IMR-90 (cell line): ENCODE results near the gene MYH6.

Experiments used
- FOS ChIP-seq: fragments of 150-350 bp; IDR thresholded peaks from 2 replicates; pipeline ENCODE4 v1.6.1; 2016; ENCODE audit warnings: low read depth, low read length
- MAZ ChIP-seq: IDR thresholded peaks from 2 replicates; pipeline ENCODE4 v1.6.1; 2012; ENCODE audit warnings: low read depth, mild to moderate bottlenecking, low read length, improper control_type of control experiment, moderate library complexity, borderline replicate concordance
- RCOR1 ChIP-seq: IDR thresholded peaks from 2 replicates; pipeline ENCODE4 v1.6.1; 2012; ENCODE audit warnings: mild to moderate bottlenecking, low read length, improper control_type of control experiment; ENCODE audit not compliant: insufficient replicate concordance
- RFX5 ChIP-seq: IDR thresholded peaks from 2 replicates; pipeline ENCODE4 v1.8.0; 2012; ENCODE audit warnings: low read depth, mild to moderate bottlenecking, low read length, moderate library complexity
- TF ChIP-seq, protein P1 (sequence below): conservative IDR thresholded peaks from 2 replicates; pipeline ENCODE4 v1.5.1; 2012; ENCODE audit warnings: mild to moderate bottlenecking, low read depth, low read length, improper control_type of control experiment

DNA sequence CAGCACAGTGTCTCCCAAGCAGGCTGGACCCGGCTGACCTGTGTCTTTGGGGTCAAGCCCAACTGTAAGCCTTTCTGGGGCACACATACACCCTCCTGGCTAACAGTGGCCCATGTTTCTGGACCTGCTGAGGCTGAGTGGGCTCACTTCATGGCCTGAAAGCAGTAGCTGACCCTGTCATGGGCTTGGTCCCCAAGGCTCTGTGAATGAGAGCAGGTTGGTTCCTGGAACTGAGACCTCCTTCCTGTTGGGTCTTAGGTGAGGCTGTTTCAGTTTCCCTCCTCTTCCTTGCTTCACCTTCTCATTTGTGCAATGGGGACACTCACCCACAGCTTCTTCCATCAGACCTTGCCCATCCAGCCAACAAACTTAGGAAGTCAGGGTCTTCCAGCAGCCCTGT is 36.2 kb downstream of the MYH6 start:
- TF ChIP-seq FOS (no peak), RCOR1 (no peak), RFX5 (no peak), MAZ (no peak)
- TF ChIP-seq, protein P1, sequence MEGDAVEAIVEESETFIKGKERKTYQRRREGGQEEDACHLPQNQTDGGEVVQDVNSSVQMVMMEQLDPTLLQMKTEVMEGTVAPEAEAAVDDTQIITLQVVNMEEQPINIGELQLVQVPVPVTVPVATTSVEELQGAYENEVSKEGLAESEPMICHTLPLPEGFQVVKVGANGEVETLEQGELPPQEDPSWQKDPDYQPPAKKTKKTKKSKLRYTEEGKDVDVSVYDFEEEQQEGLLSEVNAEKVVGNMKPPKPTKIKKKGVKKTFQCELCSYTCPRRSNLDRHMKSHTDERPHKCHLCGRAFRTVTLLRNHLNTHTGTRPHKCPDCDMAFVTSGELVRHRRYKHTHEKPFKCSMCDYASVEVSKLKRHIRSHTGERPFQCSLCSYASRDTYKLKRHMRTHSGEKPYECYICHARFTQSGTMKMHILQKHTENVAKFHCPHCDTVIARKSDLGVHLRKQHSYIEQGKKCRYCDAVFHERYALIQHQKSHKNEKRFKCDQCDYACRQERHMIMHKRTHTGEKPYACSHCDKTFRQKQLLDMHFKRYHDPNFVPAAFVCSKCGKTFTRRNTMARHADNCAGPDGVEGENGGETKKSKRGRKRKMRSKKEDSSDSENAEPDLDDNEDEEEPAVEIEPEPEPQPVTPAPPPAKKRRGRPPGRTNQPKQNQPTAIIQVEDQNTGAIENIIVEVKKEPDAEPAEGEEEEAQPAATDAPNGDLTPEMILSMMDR, result no peak
